ENCODE measurements around the gene SLC25A42.

The SLC25A42 gene

GRCh38 chr19:19157808-19158207 lies 94.0 kb downstream of the SLC25A42 start:
- in situ Hi-C loops (cut with HindIII; ENCODE audit: low sequenced_read_pairs), result no loop called here

DNA sequence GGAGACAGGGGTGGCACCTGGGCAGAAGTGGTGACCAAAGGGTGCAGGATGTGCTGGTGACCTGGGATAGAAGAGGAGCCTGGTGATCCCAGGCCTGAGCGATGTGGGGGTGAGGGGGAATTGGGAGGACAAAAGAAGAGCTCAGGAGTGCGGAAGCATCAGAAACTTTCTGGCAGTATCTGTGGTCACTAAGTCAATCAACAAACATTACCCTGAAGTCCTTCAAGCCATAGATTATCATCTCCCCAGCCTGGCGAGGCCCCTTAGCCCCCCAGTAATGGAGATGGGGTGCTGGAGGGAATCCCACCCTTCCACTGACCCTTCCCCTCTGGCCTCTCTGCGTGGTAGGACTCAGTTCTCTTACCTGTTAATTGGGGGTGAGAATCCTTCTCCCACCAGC lies 95.7 kb downstream of the SLC25A42 start:
- in situ Hi-C loops (cut with HindIII; ENCODE audit: low sequenced_read_pairs), result no loop called here

DNA sequence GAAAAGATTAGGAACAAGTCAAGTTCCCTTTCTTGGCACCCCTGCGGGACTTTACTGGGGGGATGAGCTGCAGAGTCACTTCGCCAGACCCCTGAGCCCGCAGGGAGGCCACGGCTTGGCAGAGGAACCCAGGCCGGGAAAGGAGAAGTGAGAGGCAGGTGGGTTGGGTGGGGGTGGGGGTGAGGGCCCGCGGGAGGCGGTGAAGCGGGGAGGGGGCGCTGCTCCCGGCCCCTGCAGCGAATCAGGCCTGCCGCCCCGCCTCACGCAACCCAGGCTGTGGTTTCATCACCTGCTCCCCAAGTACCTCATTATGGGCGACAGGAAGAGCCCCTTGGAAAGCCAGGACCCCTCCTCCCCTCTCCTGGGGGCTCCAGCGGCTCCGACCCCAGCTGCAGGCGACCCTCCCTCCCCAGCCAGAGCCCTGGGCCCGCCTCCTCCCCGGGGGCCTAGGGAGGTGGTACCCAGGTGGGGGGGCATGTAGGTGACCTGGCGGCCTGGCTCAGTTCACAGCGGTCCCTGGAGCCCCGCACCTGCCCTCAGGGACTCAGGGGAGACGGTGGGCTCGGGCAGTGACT lies 96.8 kb downstream of the SLC25A42 start:
- in situ Hi-C loops (cut with HindIII; ENCODE audit: low sequenced_read_pairs), result no loop called here

DNA sequence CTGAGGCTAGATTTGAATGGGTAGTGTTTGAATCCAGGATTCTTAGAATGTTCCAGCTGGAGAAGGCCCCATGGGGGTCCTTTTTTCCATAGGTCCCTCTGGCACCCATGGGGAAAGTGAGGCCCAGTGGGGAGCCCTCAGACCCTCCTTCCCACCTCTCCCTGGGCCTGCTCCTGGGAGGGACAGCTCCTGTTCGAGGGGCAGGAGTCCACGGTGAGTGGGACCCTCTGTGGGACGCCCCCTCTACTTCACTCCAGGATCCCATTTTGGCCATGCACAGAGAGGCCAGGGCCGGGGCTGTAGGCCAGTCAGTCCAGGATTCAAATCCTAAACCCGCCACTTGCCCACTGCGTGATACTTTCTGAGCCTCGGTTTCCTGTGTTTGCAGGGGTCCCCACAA lies 98.7 kb downstream of the SLC25A42 start:
- in situ Hi-C loops (cut with HindIII; ENCODE audit: low sequenced_read_pairs), result no loop called here
